ENCODE measurements around the gene RHOA.
"Not testable (repeated sequence)": the region's sequence is repeated elsewhere in the genome, so short reads cannot be mapped to it uniquely, and the experiment has no call there.

The RHOA gene

GRCh38 chr3:49333091-49333490, 78.7 kb downstream of the RHOA start:
- in situ Hi-C loops (cut with MboI; ENCODE audit: low sequenced_read_pairs), result no loop called here

GRCh38 chr3:49329186-49329585, 82.6 kb downstream of the RHOA start:
- in situ Hi-C loops (cut with MboI; ENCODE audit: low sequenced_read_pairs), result no loop called here

DNA sequence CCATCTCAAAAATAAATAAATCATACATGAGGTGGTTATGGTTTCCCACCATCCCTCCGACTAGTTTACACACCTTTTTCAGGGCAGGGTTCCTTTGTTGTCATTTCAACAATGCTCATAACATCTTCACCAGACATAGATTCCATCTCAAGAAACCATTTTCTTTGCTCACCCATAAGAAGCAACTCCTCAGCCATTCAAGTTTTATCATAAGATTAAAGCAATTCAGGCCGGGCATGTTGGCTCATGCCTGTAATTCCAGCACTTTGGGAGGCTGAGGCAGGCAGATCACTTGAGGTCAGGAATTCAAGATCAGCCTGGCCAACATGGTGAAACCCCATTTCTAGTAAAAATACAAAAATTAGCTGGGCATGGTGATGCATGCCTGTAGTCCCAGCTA, 83.4 kb downstream of the RHOA start:
- in situ Hi-C loops (cut with MboI; ENCODE audit: low sequenced_read_pairs), result not testable (repeated sequence)

DNA sequence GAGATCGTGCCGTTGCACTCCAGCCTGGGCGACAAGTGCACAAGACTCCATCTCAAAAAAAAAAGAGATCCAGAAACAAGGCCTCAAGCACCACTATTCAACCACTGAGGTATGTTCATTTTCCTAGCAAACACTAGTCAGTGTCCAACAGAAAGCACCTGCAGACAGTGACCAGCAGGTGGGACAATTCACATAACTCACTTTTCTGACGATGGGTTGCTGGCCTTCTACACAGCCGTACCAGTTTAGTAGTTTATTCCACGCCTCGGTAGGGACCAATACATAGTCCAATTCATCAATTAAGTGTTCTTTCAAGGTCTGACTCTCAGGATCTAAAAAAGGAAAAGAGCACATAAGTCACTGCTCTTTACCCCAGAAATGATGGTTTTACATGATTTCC, 84.3 kb downstream of the RHOA start:
- in situ Hi-C loops (cut with MboI; ENCODE audit: low sequenced_read_pairs), result no loop called here

DNA sequence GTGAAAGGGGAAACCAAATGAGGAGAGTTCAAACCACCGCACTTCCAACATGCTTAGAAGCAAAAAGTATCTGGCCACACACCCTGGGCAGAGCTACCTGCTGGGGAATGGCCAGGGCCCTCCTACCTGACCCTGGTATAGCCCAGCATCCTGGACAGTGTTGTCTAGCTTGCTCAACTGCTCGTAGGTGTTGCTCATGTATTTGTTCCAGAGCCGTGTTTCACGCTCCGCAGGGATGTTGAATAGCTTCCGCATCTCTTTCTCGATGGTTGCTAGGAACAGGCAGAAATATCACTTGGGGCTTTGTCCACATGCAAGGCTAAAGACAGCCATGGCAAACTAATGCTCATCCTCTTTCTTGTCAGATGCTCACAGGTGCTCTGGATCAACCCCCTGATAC, 87.0 kb downstream of the RHOA start:
- in situ Hi-C loops (cut with MboI; ENCODE audit: low sequenced_read_pairs), result no loop called here

- in situ Hi-C loops (cut with MboI; ENCODE audit: low sequenced_read_pairs), result no loop called here
Measured at GRCh38 chr3:49316696-49317457, 94.9 kb downstream of the RHOA start.

GRCh38 chr3:49313896-49314688, 97.7 kb downstream of the RHOA start:
- in situ Hi-C loops (cut with MboI; ENCODE audit: low sequenced_read_pairs), result no loop called here

- in situ Hi-C loops (cut with MboI; ENCODE audit: low sequenced_read_pairs), result no loop called here
Measured at GRCh38 chr3:49311283-49311682, 100.5 kb downstream of the RHOA start.

DNA sequence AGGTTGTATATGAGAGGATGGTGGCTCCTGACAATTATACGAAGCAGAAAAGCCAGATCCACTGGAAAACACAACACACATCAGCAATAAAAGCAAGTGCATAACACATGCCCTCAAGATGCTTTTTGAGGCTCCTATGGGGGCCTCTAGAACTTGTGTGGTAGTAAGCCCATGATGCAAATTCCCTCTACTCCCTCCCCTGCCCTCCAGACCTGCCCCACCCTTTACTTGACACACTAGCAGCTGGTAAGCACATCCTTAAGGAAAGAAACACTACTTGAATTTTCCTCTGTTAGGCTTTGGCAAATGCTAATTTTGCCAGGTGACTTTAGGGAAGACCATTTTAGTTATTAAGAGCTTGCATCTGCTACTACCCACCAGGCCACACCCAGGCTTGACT, 101.1 kb downstream of the RHOA start:
- in situ Hi-C loops (cut with MboI; ENCODE audit: low sequenced_read_pairs), result no loop called here
